Body of pancreas (tissue), 4 donors: ENCODE data around the gene RASA3. TPM values are rescaled to one million over a fixed set of nuclear protein-coding genes. Genes with fewer than 3 reads are reported as not detected.

Source experiments
- ATAC-seq: fragments of 150-250 bp; one replicate; pipeline ENCODE4 v1.9.1; 2016
- DNase-seq, 4 donors: peaks; one replicate each; pipeline ENCODE4 v3.0.0-alpha.2; 2019
- H3K27ac ChIP-seq, 4 donors: fragments of 200-600 bp; sonication (generic); 1 replicate in 3 of 4; 2 replicates in 1 of 4; pipeline versions ENCODE4 v1.5.1 to v1.6.1; 2016 to 2019; ENCODE audit warnings: mild to moderate bottlenecking in 1 of 4, mixed read lengths in 1 of 4, moderate library complexity in 1 of 4
- H3K27me3 ChIP-seq, 2 donors: fragments of 200-600 bp; sonication (generic); one replicate each; pipeline ENCODE4 v1.6.0; 2016; ENCODE audit warnings: mild to moderate bottlenecking in 1 of 2
- H3K36me3 ChIP-seq, 2 donors: fragments of 200-600 bp; sonication (generic); replicated peaks in 1 of 2; 2 replicates each; pipeline ENCODE4 v1.5.1; 2016; ENCODE audit warnings: low read depth in 2 of 2; ENCODE audit not compliant: insufficient read depth in 1 of 2
- H3K4me1 ChIP-seq: fragments of 200-600 bp; sonication (generic); one replicate; pipeline ENCODE4 v1.6.0; 2016
- H3K4me3 ChIP-seq, 2 donors: fragments of 200-600 bp; sonication (generic); 1 replicate in 1 of 2; 2 replicates in 1 of 2; pipeline ENCODE4 v1.5.1; 2016 to 2019
- H3K9me3 ChIP-seq, 3 donors: fragments of 200-600 bp; sonication (generic); 1 replicate in 2 of 3; 2 replicates in 1 of 3; pipeline ENCODE4 v1.5.1; 2016
- POLR2A ChIP-seq, 3 donors: fragments of 450-650 bp; IDR thresholded peaks; one replicate each; pipeline ENCODE4 v1.6.1; 2016; ENCODE audit warnings: antibody characterized with exemption in 3 of 3, mild to moderate bottlenecking in 2 of 3
- WGBS, 2 donors: methylation state at CpG; one replicate each; pipeline ENCODE4 v1.1.5; 2017; 5-methylcytosine and 5-hydroxymethylcytosine counted together
- intact Hi-C: fragments of 100-400 bp; cut with DNase I; formaldehyde crosslinking; loops from one replicate; pipeline ENCODE4 v1.15.1; 2023
- total RNA-seq, 2 donors: library from RNA; depleted of rRNA; stranded (reverse); fragments of >200 nt; gene quantifications; one replicate each; pipeline ENCODE4 v1.1.0, GENCODE V29; 2016
- TF ChIP-seq, protein P1 (sequence below), 7 experiments: fragments of 450-650 bp in 4 of 7; fragments of 200-600 bp in 3 of 7; sonication (generic) in 3 of 7; IDR thresholded peaks; one replicate each; pipeline ENCODE4 v1.5.1; 2016 to 2019; ENCODE audit warnings: antibody characterized with exemption in 7 of 7

The RASA3 gene
- total RNA-seq, 2 donors from 2014 or later, result 10.2 to 19.2 TPM

DNA sequence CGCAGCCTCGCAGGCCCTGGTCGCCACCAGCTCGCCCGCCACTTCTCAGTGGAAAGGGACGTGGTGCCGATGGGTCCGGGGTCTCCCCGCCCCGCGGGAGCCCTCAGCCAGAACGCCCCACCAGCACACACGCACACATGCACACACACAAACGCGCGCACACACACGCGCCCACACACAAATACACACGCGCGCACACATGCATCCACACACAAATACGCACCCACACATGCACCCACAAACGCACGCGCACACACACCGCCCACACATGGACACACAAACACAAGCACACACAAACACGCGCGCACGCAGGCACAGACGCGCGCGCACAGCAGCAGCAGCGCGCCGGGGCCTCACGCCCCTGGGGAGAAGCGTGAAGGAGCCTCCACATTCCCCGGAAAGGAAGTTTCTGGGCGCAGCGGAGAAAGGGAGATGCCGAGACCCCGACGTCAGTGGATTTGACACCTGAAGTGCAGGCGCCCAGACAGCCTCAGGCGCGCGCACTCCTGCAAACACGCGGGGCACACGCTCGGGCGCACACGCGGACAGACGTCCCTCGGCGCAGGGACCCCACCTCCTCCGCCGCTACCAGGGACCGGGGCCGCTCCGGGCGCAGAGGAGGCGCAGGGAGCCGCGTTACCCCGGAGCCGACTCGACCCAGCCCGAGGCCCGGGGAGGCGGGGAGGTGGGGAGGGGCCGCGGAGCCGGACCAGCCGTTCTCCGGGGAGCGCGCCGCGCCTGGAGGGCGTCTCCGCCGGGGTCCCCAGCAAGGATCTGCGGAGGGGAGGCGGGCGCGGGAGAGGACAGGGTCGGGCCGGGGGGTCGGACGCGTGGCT, 622 bp downstream of the RASA3 start:
- TF ChIP-seq, protein P1, sequence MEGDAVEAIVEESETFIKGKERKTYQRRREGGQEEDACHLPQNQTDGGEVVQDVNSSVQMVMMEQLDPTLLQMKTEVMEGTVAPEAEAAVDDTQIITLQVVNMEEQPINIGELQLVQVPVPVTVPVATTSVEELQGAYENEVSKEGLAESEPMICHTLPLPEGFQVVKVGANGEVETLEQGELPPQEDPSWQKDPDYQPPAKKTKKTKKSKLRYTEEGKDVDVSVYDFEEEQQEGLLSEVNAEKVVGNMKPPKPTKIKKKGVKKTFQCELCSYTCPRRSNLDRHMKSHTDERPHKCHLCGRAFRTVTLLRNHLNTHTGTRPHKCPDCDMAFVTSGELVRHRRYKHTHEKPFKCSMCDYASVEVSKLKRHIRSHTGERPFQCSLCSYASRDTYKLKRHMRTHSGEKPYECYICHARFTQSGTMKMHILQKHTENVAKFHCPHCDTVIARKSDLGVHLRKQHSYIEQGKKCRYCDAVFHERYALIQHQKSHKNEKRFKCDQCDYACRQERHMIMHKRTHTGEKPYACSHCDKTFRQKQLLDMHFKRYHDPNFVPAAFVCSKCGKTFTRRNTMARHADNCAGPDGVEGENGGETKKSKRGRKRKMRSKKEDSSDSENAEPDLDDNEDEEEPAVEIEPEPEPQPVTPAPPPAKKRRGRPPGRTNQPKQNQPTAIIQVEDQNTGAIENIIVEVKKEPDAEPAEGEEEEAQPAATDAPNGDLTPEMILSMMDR (IDR thresholded peaks at IDR 0.05), result no peak
- TF ChIP-seq POLR2A (IDR thresholded peaks at IDR 0.05), result no peak
- WGBS, 2 donors, result 2 to 7% methylated on average over 14 to 91 of the region's 95 CpGs
- Histone ChIP-seq H3K27me3 (no peaks in the 10 kb centered on the region), H3K9me3 (no peaks in the 10 kb centered on the region), H3K4me3 (peak overlapping the region; percentile 33 to 49), H3K36me3 (no peaks in the 10 kb centered on the region), H3K4me1 (peaks cover 27% of the 10 kb centered on the region), H3K27ac (peak overlapping the region; percentile 11 to 68 (median 60))
- intact Hi-C loops, result no loop called here
- DNase-seq (peak in 1 of 4 donors; percentile 34), ATAC-seq (peak; percentile 41)

GRCh38 chr13:114130837-114131582, 1.4 kb downstream of the RASA3 start:
- Histone ChIP-seq H3K27me3 (no peaks in the 10 kb centered on the region), H3K36me3 (no peaks in the 10 kb centered on the region), H3K27ac (peak overlapping the region; percentile 26 to 68 (median 60)), H3K9me3 (no peaks in the 10 kb centered on the region), H3K4me1 (peaks cover 27% of the 10 kb centered on the region), H3K4me3 (peak overlapping the region in 1 of 2 donors; percentile 49)
- WGBS, 2 donors, result 48 to 51% methylated on average over 23 to 30 of the region's 30 CpGs
- intact Hi-C loops, result no loop called here
- peak in 3 of 4 donors; percentile 47 to 52 (median 51) for DNase-seq
- TF ChIP-seq, protein P1 (IDR thresholded peaks at IDR 0.05), result no peak
- peak in 2 of 3 donors; percentile 12 to 13 for TF ChIP-seq POLR2A (IDR thresholded peaks at IDR 0.05)
- no peak for ATAC-seq

GRCh38 chr13:114130131-114130836, 2.1 kb downstream of the RASA3 start:
- peak overlapping the region; percentile 26 to 68 (median 60) for H3K27ac ChIP-seq
- H3K4me1 ChIP-seq, result peaks cover 27% of the 10 kb centered on the region
- intact Hi-C loops, result no loop called here
- H3K36me3 ChIP-seq, result no peaks in the 10 kb centered on the region
- ATAC-seq, result no peak
- H3K4me3 ChIP-seq, result no peak overlapping the region
- H3K27me3 ChIP-seq, result no peaks in the 10 kb centered on the region
- no peak for TF ChIP-seq POLR2A (IDR thresholded peaks at IDR 0.05)
- TF ChIP-seq, protein P1 (IDR thresholded peaks at IDR 0.05), result no peak
- 43 to 44% methylated on average over 8 to 18 of the region's 18 CpGs for WGBS, 2 donors
- no peak for DNase-seq
- H3K9me3 ChIP-seq, result no peaks in the 10 kb centered on the region

DNA sequence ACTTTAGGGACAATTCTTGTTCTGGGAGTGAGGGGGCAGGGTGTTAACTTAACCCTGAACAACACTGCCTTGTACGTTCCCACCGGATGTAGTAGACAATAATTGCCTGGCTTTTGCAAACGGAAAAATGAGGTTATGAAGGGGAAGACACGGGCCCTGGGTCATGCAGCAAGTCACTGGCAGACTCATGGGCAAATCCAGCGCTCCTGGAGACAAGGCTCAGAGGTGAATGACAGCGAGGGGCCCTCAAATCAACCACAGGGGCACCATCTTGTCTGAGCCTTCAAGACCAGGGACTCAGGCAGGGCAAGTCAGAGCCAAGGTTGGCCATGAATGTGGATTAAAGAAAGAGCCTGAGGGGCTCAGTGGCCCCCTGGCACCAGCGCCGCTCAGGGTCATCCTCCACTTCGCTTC, 2.8 kb downstream of the RASA3 start:
- Histone ChIP-seq H3K27ac (peak overlapping the region in 1 of 4 donors; percentile 54), H3K36me3 (no peaks in the 10 kb centered on the region), H3K9me3 (no peaks in the 10 kb centered on the region), H3K4me3 (no peak overlapping the region), H3K4me1 (peaks cover 27% of the 10 kb centered on the region), H3K27me3 (no peaks in the 10 kb centered on the region)
- WGBS, 2 donors, result 64 to 75% methylated on average over 6 to 9 of the region's 9 CpGs
- no peak for ATAC-seq
- TF ChIP-seq POLR2A (IDR thresholded peaks at IDR 0.05), result no peak
- TF ChIP-seq, protein P1 (IDR thresholded peaks at IDR 0.05), result no peak
- no peak for DNase-seq
- intact Hi-C loops, result no loop called here
